Measurements from ENCODE around the gene PSAT1.

The PSAT1 gene

DNA sequence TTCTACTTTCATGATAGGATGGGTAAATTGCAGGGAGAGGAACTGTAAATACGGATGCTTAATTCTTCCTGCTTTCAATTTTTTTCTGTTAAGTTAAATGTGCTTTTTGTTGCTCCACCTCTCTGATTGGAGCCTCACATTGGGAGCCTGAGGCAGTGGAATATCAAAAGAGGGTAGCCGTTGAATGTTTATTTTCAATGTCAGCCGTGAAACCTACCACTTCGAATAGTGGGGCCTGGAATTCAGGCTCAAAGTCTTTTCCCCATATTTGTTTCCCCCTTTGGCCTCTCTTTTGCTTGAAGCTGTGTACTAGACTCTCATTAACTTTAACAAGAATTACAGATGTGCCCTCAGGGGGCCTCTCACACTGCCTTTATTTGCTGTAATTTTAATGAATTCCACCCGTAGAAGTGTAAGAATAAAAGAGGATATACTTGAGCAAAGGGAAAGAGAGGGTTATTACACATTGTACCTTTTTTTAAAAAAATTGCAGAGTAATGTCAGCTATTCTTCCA, 29.0 kb downstream of the PSAT1 start:
- Histone ChIP-seq H3K79me2 (ENCODE audit: insufficient read depth, low read length) (no peaks in the 10 kb centered on the region), H3K4me2 (ENCODE audit: low read depth, low read length, poor library complexity, severe bottlenecking) (no peak overlapping the region), H3K9me2 (replicated peaks; ENCODE audit: low read depth, low read length) (no peaks in the 10 kb centered on the region; the same call in 1 of the 2 replicates), H3K27me3 (ENCODE audit: insufficient read depth, low read length, poor library complexity, severe bottlenecking) (no peaks in the 10 kb centered on the region), H2AFZ (ENCODE audit: low read length) (no peak overlapping the region), H3K4me3 (ENCODE audit: low read length, poor library complexity, severe bottlenecking) (no peak overlapping the region), H3F3A (ENCODE audit: low read depth) (no peaks in the 10 kb centered on the region), H3K9me3 (ENCODE audit: insufficient read depth, low read depth, low read length) (no peaks in the 10 kb centered on the region), H3K36me3 (ENCODE audit: insufficient read depth, low read length) (no peaks in the 10 kb centered on the region), H3K4me1 (ENCODE audit: insufficient read depth, low read length, poor library complexity, severe bottlenecking) (no peaks in the 10 kb centered on the region), H4K20me1 (ENCODE audit: insufficient read depth, low read length, poor library complexity, severe bottlenecking) (no peaks in the 10 kb centered on the region), H3K9ac (ENCODE audit: low read depth, low read length, poor library complexity, severe bottlenecking) (no peak overlapping the region)
- TF ChIP-seq, protein P1, sequence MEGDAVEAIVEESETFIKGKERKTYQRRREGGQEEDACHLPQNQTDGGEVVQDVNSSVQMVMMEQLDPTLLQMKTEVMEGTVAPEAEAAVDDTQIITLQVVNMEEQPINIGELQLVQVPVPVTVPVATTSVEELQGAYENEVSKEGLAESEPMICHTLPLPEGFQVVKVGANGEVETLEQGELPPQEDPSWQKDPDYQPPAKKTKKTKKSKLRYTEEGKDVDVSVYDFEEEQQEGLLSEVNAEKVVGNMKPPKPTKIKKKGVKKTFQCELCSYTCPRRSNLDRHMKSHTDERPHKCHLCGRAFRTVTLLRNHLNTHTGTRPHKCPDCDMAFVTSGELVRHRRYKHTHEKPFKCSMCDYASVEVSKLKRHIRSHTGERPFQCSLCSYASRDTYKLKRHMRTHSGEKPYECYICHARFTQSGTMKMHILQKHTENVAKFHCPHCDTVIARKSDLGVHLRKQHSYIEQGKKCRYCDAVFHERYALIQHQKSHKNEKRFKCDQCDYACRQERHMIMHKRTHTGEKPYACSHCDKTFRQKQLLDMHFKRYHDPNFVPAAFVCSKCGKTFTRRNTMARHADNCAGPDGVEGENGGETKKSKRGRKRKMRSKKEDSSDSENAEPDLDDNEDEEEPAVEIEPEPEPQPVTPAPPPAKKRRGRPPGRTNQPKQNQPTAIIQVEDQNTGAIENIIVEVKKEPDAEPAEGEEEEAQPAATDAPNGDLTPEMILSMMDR (conservative IDR thresholded peaks at IDR 0.05; ENCODE audit: low read length) = no peak
- no peak for TF ChIP-seq EZH2phosphoT487 (IDR thresholded peaks at IDR 0.05; ENCODE audit: borderline replicate concordance)

DNA sequence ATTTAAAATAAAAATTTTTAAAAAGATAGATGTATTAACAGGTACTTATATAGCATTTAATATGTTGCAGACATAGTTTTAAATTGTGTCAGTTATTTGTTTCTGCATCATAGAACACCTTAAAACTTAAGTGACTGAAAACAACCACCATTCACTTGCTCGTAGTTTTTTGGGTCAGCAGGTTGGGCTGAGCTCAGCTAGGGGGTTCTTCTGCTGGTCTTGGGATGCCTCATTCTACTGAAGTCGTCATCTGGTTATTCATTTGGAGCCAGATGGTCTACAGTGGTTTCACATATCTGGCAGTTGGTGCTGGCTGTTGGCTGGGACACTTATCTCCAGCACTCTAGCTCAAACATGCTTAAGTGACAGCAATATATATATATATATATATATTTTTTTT, 29.6 kb downstream of the PSAT1 start:
- Histone ChIP-seq H3K4me3 (ENCODE audit: low read length, poor library complexity, severe bottlenecking) (no peak overlapping the region), H3K79me2 (ENCODE audit: insufficient read depth, low read length) (no peaks in the 10 kb centered on the region), H3K27me3 (ENCODE audit: insufficient read depth, low read length, poor library complexity, severe bottlenecking) (no peaks in the 10 kb centered on the region), H3K9ac (ENCODE audit: low read depth, low read length, poor library complexity, severe bottlenecking) (no peak overlapping the region), H4K20me1 (ENCODE audit: insufficient read depth, low read length, poor library complexity, severe bottlenecking) (no peaks in the 10 kb centered on the region), H2AFZ (ENCODE audit: low read length) (no peak overlapping the region), H3K9me2 (replicated peaks; ENCODE audit: low read depth, low read length) (no peaks in the 10 kb centered on the region; the same call in 1 of the 2 replicates), H3K4me1 (ENCODE audit: insufficient read depth, low read length, poor library complexity, severe bottlenecking) (no peaks in the 10 kb centered on the region), H3F3A (ENCODE audit: low read depth) (no peaks in the 10 kb centered on the region), H3K36me3 (ENCODE audit: insufficient read depth, low read length) (no peaks in the 10 kb centered on the region), H3K4me2 (ENCODE audit: low read depth, low read length, poor library complexity, severe bottlenecking) (no peak overlapping the region), H3K9me3 (ENCODE audit: insufficient read depth, low read depth, low read length) (no peaks in the 10 kb centered on the region)
- TF ChIP-seq, protein P1 (conservative IDR thresholded peaks at IDR 0.05; ENCODE audit: low read length) = no peak
- TF ChIP-seq EZH2phosphoT487 (IDR thresholded peaks at IDR 0.05; ENCODE audit: borderline replicate concordance) = no peak

DNA sequence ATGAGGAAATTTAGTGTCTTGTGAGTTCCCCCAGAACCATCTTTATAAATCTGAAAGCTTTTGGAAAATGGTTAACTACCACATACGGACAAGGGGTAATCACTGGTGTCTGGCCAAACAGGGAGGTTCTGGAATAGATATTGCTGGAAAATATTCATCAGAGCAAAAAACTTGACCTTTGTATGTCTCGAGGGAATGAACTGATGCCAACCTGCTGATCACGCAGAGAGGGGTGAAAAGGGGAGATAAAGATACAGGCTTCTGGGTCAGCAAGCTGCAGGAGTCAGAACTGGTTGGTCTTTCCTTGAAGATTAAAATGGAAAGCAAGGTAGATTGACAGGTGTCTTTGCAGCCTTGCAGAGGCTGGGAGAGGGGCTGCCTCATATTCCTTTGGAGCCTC, 35.5 kb downstream of the PSAT1 start:
- H3K4me3 ChIP-seq (ENCODE audit: low read length, poor library complexity, severe bottlenecking) = no peak overlapping the region
- no peaks in the 10 kb centered on the region for H3F3A ChIP-seq (ENCODE audit: low read depth)
- no peaks in the 10 kb centered on the region for H3K27me3 ChIP-seq (ENCODE audit: insufficient read depth, low read length, poor library complexity, severe bottlenecking)
- no peaks in the 10 kb centered on the region for H3K9me3 ChIP-seq (ENCODE audit: insufficient read depth, low read depth, low read length)
- H3K9me2 ChIP-seq (replicated peaks; ENCODE audit: low read depth, low read length) = no peaks in the 10 kb centered on the region; the same call in 1 of the 2 replicates
- TF ChIP-seq, protein P1 (conservative IDR thresholded peaks at IDR 0.05; ENCODE audit: low read length) = no peak
- TF ChIP-seq EZH2phosphoT487 (IDR thresholded peaks at IDR 0.05; ENCODE audit: borderline replicate concordance) = no peak
- no peak overlapping the region for H3K9ac ChIP-seq (ENCODE audit: low read depth, low read length, poor library complexity, severe bottlenecking)
- no peaks in the 10 kb centered on the region for H3K79me2 ChIP-seq (ENCODE audit: insufficient read depth, low read length)
- H2AFZ ChIP-seq (ENCODE audit: low read length) = no peak overlapping the region
- no peaks in the 10 kb centered on the region for H4K20me1 ChIP-seq (ENCODE audit: insufficient read depth, low read length, poor library complexity, severe bottlenecking)
- H3K4me1 ChIP-seq (ENCODE audit: insufficient read depth, low read length, poor library complexity, severe bottlenecking) = no peaks in the 10 kb centered on the region
- no peaks in the 10 kb centered on the region for H3K36me3 ChIP-seq (ENCODE audit: insufficient read depth, low read length)
- no peak overlapping the region for H3K4me2 ChIP-seq (ENCODE audit: low read depth, low read length, poor library complexity, severe bottlenecking)
